HL-60/S4 (cell line): Measurements from ENCODE around the gene ERICH6B.
"Not testable (repeated sequence)": the region's sequence is repeated elsewhere in the genome, so short reads cannot be mapped to it uniquely, and the experiment has no call there.

Experiments
- in situ Hi-C: fragments of 300-500 bp; cut with MboI; formaldehyde crosslinking; loops from 2 replicates; pipeline ENCODE4 v1.14.3; 2022; ENCODE audit warnings: low sequenced_read_pairs

ERICH6B gene

GRCh38 chr13:45615501-45616101 lies at the start of gene ERICH6B:
TSS of gene ERICH6B (minus strand) at chr13:45615739. CDS start at chr13:45597005, 18,734 bp downstream.
- in situ Hi-C loops, result loop anchor here (25.0 kb wide), 1 partner anchor 697 kb away; no protein-coding TSS in a partner anchor

- in situ Hi-C loops, result not testable (repeated sequence)
These were observed 47.4 kb upstream of the ERICH6B start for GRCh38 chr13:45662903-45663302.

GRCh38 chr13:45662162-45662561 lies 46.6 kb upstream of the ERICH6B start:
- in situ Hi-C loops, result no loop called here

- in situ Hi-C loops, result not testable (repeated sequence)
These were observed 44.9 kb upstream of the ERICH6B start for GRCh38 chr13:45660458-45660857.

GRCh38 chr13:45659536-45659935 lies 44.0 kb upstream of the ERICH6B start:
- in situ Hi-C loops, result no loop called here

- in situ Hi-C loops, result no loop called here
These were observed 43.2 kb upstream of the ERICH6B start for GRCh38 chr13:45658586-45659235.

GRCh38 chr13:45654633-45655349 lies 39.3 kb upstream of the ERICH6B start:
- in situ Hi-C loops, result no loop called here

GRCh38 chr13:45645263-45645662 lies 29.7 kb upstream of the ERICH6B start:
- in situ Hi-C loops, result not testable (repeated sequence)

GRCh38 chr13:45642159-45642558 lies 26.6 kb upstream of the ERICH6B start:
- in situ Hi-C loops, result not testable (repeated sequence)

GRCh38 chr13:45635291-45635690 lies 19.8 kb upstream of the ERICH6B start:
- in situ Hi-C loops, result not testable (repeated sequence)

- in situ Hi-C loops, result no loop called here
These were observed 15.3 kb upstream of the ERICH6B start for GRCh38 chr13:45630791-45631190.

- in situ Hi-C loops, result no loop called here
These were observed 14.4 kb upstream of the ERICH6B start for GRCh38 chr13:45629940-45630339.

GRCh38 chr13:45628094-45628493 lies 12.6 kb upstream of the ERICH6B start:
- in situ Hi-C loops, result no loop called here

GRCh38 chr13:45627656-45628055 lies 12.1 kb upstream of the ERICH6B start:
- in situ Hi-C loops, result no loop called here

- in situ Hi-C loops, result no loop called here
These were observed 11.3 kb upstream of the ERICH6B start for GRCh38 chr13:45626731-45627374.

GRCh38 chr13:45623516-45624090 lies 8.1 kb upstream of the ERICH6B start:
- in situ Hi-C loops, result loop anchor here (25.0 kb wide), 1 partner anchor 689 kb away; no protein-coding TSS in a partner anchor

- in situ Hi-C loops, result loop anchor here (25.0 kb wide), 1 partner anchor 690 kb away; no protein-coding TSS in a partner anchor
These were observed 6.4 kb upstream of the ERICH6B start for GRCh38 chr13:45621950-45622349.

GRCh38 chr13:45607931-45608330 lies 7.6 kb downstream of the ERICH6B start:
- in situ Hi-C loops, result loop anchor here (25.0 kb wide), 1 partner anchor 704 kb away; no protein-coding TSS in a partner anchor

GRCh38 chr13:45604892-45605291 lies 10.6 kb downstream of the ERICH6B start:
- in situ Hi-C loops, result loop anchor here (25.0 kb wide), 1 partner anchor 707 kb away; no protein-coding TSS in a partner anchor

GRCh38 chr13:45603338-45603737 lies 12.2 kb downstream of the ERICH6B start:
- in situ Hi-C loops, result loop anchor here (25.0 kb wide), 1 partner anchor 709 kb away; no protein-coding TSS in a partner anchor
